HepG2 (cell line): ENCODE measurements around the gene CNDP1. TPM values are rescaled to one million over a fixed set of nuclear protein-coding genes. Genes with fewer than 3 reads are reported as not detected.

ENCODE experiments used
- ARHGAP35 ChIP-seq: sonication (generic); formaldehyde crosslinking; IDR thresholded peaks from 2 replicates; pipeline ENCODE4 v1.9.0; 2022; ENCODE audit warnings: mild to moderate bottlenecking, inconsistent platforms, moderate library complexity, missing genetic modification reagents, borderline replicate concordance
- ARNTL ChIP-seq: sonication (generic); formaldehyde crosslinking; IDR thresholded peaks from 2 replicates; pipeline ENCODE4 v1.4.0; 2020; ENCODE audit warnings: mild to moderate bottlenecking, missing genetic modification reagents
- ATM ChIP-seq: fragments of 450-650 bp; IDR thresholded peaks from 2 replicates; pipeline ENCODE4 v1.7.1; 2017; ENCODE audit warnings: mild to moderate bottlenecking, borderline replicate concordance
- EED ChIP-seq: sonication (generic); formaldehyde crosslinking; IDR thresholded peaks from 2 replicates; pipeline ENCODE4 v1.5.0; 2020; ENCODE audit warnings: mild to moderate bottlenecking, missing genetic modification reagents
- FOXO1 ChIP-seq: sonication (generic); formaldehyde crosslinking; IDR thresholded peaks from 2 replicates; pipeline ENCODE4 v1.4.0; 2020; ENCODE audit warnings: missing genetic modification reagents
- GTF3A ChIP-seq: sonication (generic); formaldehyde crosslinking; conservative IDR thresholded peaks from 2 replicates; pipeline ENCODE4 v1.4.0; 2020; ENCODE audit warnings: mild to moderate bottlenecking, missing genetic modification reagents
- KDM1A ChIP-seq: IDR thresholded peaks from 2 replicates; pipeline ENCODE4 v1.6.1; 2016; ENCODE audit warnings: missing compliant biosample characterization
- NCOA2 ChIP-seq: sonication (generic); formaldehyde crosslinking; IDR thresholded peaks from 2 replicates; pipeline ENCODE4 v1.8.0; 2022; ENCODE audit warnings: inconsistent platforms
- RCOR2 ChIP-seq: IDR thresholded peaks from 2 replicates; pipeline ENCODE4 v1.6.1; 2016; ENCODE audit warnings: missing biosample characterization, missing genetic modification reagents
- TCF7L2 ChIP-seq: IDR thresholded peaks from 2 replicates; pipeline ENCODE4 v1.6.1; 2011; ENCODE audit warnings: mild to moderate bottlenecking, low read depth, low read length, moderate library complexity
- TGIF2 ChIP-seq: IDR thresholded peaks from 2 replicates; pipeline ENCODE4 v1.6.1; 2016; ENCODE audit warnings: control low read depth, missing compliant biosample characterization
- ZFP62 ChIP-seq: sonication (generic); formaldehyde crosslinking; IDR thresholded peaks from 2 replicates; pipeline ENCODE4 v1.4.0; 2020; ENCODE audit warnings: missing genetic modification reagents
- ZKSCAN8 ChIP-seq: IDR thresholded peaks from 2 replicates; pipeline ENCODE4 v1.6.1; 2016; ENCODE audit warnings: borderline replicate concordance, missing genetic modification reagents, missing compliant biosample characterization
- ZNF230 ChIP-seq: sonication (generic); formaldehyde crosslinking; IDR thresholded peaks from 2 replicates; pipeline ENCODE4 v1.4.0; 2020; ENCODE audit warnings: mild to moderate bottlenecking, missing genetic modification reagents
- ZNF33B ChIP-seq: sonication (generic); formaldehyde crosslinking; IDR thresholded peaks from 2 replicates; pipeline ENCODE4 v1.5.1; 2020; ENCODE audit warnings: mild to moderate bottlenecking, missing genetic modification reagents
- ZNF607 ChIP-seq: sonication (generic); formaldehyde crosslinking; IDR thresholded peaks from 2 replicates; pipeline ENCODE4 v1.5.1; 2020; ENCODE audit warnings: missing genetic modification reagents, mild to moderate bottlenecking, borderline replicate concordance
- ZNF777 ChIP-seq: sonication (generic); formaldehyde crosslinking; IDR thresholded peaks from 2 replicates; pipeline ENCODE4 v1.4.0; 2020; ENCODE audit warnings: missing genetic modification reagents
- ZNF781 ChIP-seq: sonication (generic); formaldehyde crosslinking; IDR thresholded peaks from 2 replicates; pipeline ENCODE4 v1.5.1; 2020; ENCODE audit warnings: borderline replicate concordance, mild to moderate bottlenecking, missing genetic modification reagents; ENCODE audit errors: not compliant biosample characterization
- polyA plus RNA-seq, 8 experiments: library from polyadenylated mRNA; depleted of rRNA in 3 of 8; stranded (reverse) in 7 of 8; unstranded in 1 of 8; fragments of >200 nt; fragmentation: Illumina TruSeq in 4 of 8; extraction: Trizol in 4 of 8; gene quantifications; 2 replicates each; pipeline versions ENCODE4 v1.2.1 to v1.2.3, GENCODE V29; 2011 to 2016; ENCODE audit warnings: low read depth in 4 of 8, missing spikeins in 1 of 8, mixed read lengths in 1 of 8; ENCODE audit not compliant: insufficient read depth in 1 of 8
- total RNA-seq, 5 experiments: library from RNA; depleted of rRNA; stranded (reverse); fragments of >200 nt; fragmentation: Illumina TruSeq; extraction: Trizol; gene quantifications; 2 replicates each; pipeline ENCODE4 v1.2.3, GENCODE V29; 2016; ENCODE audit warnings: low read depth in 1 of 5
- TF ChIP-seq, protein P1 (sequence below): sonication (generic); formaldehyde crosslinking; IDR thresholded peaks from 2 replicates; pipeline ENCODE4 v1.4.0; 2020; ENCODE audit warnings: missing genetic modification reagents
- TF ChIP-seq, protein P2 (sequence below): sonication (generic); formaldehyde crosslinking; IDR thresholded peaks from 2 replicates; pipeline ENCODE4 v1.4.0; 2020; ENCODE audit warnings: mild to moderate bottlenecking, low read depth, missing genetic modification reagents
- TF ChIP-seq, protein P3 (sequence below): sonication (generic); formaldehyde crosslinking; IDR thresholded peaks from 2 replicates; pipeline ENCODE4 v1.4.0; 2020; ENCODE audit warnings: mild to moderate bottlenecking, missing genetic modification reagents

Gene CNDP1
- total and polyA plus RNA-seq, 2 of the 13 experiments (the other 11 are each of a cell fraction or from before 2014, with no cell fraction given): 0.01 TPM; not detected in 1

DNA sequence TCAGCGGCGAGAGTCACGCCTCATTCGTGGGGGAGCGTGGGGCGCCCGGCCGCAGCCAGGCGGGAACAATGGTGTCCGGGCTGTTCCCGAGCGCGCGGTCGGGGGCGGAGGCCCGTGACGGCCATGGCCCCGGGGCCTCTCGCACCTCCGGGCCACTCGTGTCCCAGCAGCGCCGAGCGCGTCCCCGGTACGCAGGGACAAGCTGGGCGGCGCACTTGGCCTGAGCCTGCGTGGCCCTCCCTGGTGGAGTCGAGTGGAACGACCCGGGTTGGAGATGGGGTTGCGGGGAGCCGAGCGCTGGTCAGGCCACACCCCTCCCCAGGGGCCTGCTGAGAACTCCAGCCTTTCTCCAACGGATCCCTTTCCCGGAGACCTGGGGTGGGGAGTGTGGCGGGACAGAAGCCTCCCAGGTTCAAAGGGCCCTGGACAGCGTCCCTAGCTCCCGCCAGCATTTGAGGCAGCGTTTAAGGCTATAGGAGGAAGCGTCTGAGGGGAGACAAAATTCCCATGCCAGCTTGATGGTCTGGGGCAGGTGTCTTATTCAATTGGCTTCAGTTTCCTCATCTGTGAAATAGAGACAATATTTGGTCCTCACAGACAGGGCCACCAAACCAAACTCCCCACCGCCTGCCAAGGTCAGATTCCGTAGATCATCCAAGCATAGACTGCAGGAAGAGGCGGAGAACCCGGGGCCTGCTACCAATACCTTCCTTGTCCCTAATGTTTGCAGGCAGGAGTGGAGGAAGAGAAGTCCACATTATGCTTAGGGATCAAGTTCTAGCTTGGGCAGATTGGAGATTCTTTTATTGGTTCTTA, 37.6 kb upstream of the CNDP1 start (continued):
- TF ChIP-seq NCOA2 (CRISPR knock-in tag) (peak; percentile 12; the same call in 1 of the 2 replicates), ATM (no peak), TCF7L2 (no peak), RCOR2 (CRISPR knock-in tag) (no peak), ARNTL (CRISPR knock-in tag) (0 out of 2 replicates have a peak, but pooled peaks have one; percentile 28), ZNF230 (CRISPR knock-in tag) (no peak; the same call in none of the 2 replicates), ARHGAP35 (CRISPR knock-in tag) (0 out of 2 replicates have a peak, but pooled peaks have one; percentile 28), ZNF33B (CRISPR knock-in tag) (no peak; the same call in 1 of the 2 replicates), ZNF781 (CRISPR knock-in tag) (no peak), TGIF2 (CRISPR knock-in tag) (no peak), ZFP62 (CRISPR knock-in tag) (no peak), FOXO1 (CRISPR knock-in tag) (no peak), ZNF777 (0 out of 2 replicates have a peak, but pooled peaks have one; percentile 0), ZNF607 (no peak; the same call in 1 of the 2 replicates), EED (CRISPR knock-in tag) (peak; percentile 87; the same call in 1 of the 2 replicates), GTF3A (no peak), KDM1A (CRISPR knock-in tag) (no peak), ZKSCAN8 (CRISPR knock-in tag) (no peak)
- TF ChIP-seq, protein P1, sequence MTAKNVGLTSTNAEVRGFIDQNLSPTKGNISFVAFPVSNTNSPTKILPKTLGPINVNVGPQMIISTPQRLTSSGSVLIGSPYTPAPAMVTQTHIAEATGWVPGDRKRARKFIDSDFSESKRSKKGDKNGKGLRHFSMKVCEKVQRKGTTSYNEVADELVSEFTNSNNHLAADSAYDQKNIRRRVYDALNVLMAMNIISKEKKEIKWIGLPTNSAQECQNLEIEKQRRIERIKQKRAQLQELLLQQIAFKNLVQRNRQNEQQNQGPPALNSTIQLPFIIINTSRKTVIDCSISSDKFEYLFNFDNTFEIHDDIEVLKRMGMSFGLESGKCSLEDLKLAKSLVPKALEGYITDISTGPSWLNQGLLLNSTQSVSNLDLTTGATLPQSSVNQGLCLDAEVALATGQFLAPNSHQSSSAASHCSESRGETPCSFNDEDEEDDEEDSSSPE (CRISPR knock-in tag): no peak; the same call in 1 of the 2 replicates
- TF ChIP-seq, protein P2, sequence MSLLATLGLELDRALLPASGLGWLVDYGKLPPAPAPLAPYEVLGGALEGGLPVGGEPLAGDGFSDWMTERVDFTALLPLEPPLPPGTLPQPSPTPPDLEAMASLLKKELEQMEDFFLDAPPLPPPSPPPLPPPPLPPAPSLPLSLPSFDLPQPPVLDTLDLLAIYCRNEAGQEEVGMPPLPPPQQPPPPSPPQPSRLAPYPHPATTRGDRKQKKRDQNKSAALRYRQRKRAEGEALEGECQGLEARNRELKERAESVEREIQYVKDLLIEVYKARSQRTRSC (CRISPR knock-in tag): no peak
- TF ChIP-seq, protein P3, sequence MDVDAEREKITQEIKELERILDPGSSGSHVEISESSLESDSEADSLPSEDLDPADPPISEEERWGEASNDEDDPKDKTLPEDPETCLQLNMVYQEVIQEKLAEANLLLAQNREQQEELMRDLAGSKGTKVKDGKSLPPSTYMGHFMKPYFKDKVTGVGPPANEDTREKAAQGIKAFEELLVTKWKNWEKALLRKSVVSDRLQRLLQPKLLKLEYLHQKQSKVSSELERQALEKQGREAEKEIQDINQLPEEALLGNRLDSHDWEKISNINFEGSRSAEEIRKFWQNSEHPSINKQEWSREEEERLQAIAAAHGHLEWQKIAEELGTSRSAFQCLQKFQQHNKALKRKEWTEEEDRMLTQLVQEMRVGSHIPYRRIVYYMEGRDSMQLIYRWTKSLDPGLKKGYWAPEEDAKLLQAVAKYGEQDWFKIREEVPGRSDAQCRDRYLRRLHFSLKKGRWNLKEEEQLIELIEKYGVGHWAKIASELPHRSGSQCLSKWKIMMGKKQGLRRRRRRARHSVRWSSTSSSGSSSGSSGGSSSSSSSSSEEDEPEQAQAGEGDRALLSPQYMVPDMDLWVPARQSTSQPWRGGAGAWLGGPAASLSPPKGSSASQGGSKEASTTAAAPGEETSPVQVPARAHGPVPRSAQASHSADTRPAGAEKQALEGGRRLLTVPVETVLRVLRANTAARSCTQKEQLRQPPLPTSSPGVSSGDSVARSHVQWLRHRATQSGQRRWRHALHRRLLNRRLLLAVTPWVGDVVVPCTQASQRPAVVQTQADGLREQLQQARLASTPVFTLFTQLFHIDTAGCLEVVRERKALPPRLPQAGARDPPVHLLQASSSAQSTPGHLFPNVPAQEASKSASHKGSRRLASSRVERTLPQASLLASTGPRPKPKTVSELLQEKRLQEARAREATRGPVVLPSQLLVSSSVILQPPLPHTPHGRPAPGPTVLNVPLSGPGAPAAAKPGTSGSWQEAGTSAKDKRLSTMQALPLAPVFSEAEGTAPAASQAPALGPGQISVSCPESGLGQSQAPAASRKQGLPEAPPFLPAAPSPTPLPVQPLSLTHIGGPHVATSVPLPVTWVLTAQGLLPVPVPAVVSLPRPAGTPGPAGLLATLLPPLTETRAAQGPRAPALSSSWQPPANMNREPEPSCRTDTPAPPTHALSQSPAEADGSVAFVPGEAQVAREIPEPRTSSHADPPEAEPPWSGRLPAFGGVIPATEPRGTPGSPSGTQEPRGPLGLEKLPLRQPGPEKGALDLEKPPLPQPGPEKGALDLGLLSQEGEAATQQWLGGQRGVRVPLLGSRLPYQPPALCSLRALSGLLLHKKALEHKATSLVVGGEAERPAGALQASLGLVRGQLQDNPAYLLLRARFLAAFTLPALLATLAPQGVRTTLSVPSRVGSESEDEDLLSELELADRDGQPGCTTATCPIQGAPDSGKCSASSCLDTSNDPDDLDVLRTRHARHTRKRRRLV (CRISPR knock-in tag): no peak
